HG03575 (cell line): ENCODE data around the gene FBXO44.
"Not testable (repeated sequence)": the region's sequence is repeated elsewhere in the genome, so short reads cannot be mapped to it uniquely, and the experiment has no call there.

ENCODE experiments used
- ATAC-seq: cut with Tn5 transposase; IDR thresholded peaks from one replicate; pipeline ENCODE4 v1.9.1; 2021; ENCODE audit not compliant: unreplicated experiment, insufficient number of reproducible peaks, low FRiP score; ENCODE audit errors: extremely low read depth

Gene FBXO44

GRCh38 chr1:11634365-11635192, 20.1 kb upstream of the FBXO44 start:
- no peak for ATAC-seq

- no peak for ATAC-seq
Measured at GRCh38 chr1:11638121-11638520, 16.6 kb upstream of the FBXO44 start.

- no peak for ATAC-seq
Measured at GRCh38 chr1:11639372-11639771, 15.3 kb upstream of the FBXO44 start.

DNA sequence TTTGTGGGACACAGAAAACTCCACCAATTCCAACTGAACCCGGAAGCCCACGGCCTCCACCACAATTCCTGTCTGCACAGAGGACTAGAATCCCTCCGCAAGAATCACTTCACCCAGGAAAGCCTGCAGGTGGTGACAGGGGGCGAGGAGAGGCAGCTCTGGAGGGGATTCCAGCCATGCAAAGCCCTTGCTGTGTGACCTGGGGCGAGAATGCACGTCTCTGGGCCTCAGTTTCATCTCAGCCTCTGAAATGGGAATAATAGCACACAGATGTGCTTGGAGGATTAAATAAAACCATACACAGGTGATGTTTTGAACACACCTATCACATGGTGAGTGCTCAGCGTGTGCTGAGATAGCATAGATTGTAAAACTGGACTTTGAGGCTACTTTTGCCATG, 14.6 kb upstream of the FBXO44 start:
- ATAC-seq: no peak

- ATAC-seq: no peak
Measured at GRCh38 chr1:11640944-11641343, 13.7 kb upstream of the FBXO44 start.

DNA sequence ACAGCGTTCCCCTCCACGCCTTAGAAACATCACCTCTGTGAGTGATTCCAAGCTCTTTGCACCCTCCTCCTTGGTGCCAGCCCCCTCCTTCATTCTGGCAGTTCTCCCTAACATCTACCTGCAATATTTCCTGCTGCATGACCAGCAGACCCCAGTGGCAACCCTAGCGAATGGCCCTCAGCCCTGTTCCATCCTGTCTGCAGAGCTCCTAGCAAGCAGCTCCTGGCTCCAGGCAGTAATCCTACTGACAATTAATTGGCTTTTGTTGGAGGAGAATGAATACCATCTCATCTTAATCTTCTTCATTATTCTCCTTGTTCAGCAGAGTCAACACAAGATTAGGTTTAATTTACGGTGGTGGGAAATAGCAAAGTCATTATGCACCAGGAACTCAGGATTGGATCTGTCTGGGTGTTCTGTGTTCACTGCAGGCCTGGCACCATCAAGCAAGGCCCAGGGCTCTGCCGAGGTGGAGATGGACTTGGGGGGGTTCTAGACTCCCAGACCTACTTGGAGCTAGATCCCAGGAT, 12.8 kb upstream of the FBXO44 start:
- no peak for ATAC-seq

DNA sequence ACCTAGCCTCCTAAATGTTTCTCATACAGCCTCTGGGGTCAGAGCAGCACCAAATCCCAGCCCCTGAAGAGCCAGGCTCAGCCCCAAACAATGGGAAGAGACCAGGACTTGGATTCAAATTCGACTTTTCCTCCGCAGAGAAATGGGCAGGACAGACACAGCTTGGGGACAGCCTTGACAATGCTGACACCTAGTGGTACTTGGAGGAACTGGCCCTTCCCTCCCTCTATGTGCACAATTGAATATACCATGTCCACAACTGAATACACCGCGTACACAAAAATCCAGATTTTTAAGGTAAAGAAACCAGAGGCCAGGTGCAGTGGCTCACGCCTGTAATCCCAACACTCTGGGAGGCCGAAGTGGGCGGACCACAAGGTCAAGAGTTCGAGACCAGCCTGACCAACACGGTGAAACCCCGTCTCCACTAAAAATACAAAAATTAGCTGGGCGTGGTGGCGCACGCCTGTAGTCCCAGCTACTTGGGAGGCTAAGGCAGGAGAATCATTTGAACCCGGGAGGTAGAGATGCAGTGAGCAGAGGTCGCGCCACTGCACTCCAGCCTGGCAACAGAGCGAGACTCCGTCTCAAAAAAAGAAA, 12.2 kb upstream of the FBXO44 start:
- not testable (repeated sequence) for ATAC-seq

DNA sequence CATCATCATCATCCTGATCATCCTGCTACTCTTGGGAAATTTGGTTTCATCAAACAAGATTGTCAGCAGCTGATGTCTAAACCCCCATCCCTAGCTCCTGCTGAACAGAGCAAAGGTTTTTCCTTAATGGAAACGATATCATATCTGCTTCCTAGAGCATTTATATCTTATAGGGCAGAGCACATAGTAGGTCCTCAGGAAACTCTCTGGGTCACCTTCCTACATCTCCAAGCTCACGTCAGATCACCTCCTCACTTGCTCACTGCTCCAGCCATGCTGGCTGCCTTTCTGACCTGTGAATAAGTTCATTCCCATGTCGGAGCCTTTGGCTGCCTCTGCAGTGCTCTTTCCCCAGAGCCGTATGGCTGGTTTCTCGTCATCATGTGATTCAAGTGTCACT, 10.9 kb upstream of the FBXO44 start:
- no peak for ATAC-seq

DNA sequence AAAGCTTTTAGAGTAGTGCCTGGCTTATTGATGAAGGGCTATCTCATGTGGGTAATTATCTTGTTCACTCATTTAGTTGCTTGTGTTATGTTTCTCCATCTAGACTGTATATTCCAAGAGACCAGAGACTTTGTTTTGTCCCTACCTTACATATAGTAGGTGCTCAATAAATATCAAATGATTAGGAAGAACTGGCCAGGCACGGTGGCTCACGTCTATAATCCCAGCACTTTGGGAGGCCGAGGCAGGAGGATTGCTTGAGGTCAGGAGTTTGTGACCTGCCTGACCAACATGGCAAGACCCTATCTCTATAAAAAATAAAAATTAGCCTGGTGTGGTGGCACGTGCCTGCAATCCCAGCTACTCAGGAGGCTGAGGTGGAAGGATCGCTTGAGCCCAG, 9.4 kb upstream of the FBXO44 start:
- no peak for ATAC-seq

DNA sequence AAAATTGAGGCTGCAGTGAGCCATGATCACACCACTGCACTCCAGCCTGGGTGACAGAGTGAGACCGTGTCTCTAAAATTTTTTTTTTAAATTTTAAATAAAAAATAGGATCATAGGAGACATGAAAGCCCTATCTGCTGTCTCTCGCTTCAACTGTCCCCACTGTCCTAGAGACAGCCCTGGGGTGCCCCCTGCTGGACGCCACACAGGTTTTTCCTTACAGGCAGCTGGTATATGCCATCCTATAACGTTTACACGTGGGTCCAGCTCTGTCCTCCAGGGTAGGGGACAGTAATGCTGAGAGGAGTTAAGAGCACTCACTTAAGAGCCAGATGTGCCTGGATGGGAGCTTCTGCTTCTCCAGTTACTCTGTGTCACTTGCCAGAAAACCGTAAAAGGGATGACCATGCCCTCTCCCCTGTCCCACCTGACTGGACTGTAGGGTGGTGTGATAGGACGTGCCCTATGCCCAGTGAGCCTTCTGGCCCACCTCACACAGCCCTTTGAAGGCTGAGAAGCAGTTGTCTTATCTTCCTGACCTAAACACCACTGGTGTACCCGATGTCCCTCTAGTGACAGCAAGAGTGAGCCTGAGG, 8.9 kb upstream of the FBXO44 start:
- no peak for ATAC-seq

DNA sequence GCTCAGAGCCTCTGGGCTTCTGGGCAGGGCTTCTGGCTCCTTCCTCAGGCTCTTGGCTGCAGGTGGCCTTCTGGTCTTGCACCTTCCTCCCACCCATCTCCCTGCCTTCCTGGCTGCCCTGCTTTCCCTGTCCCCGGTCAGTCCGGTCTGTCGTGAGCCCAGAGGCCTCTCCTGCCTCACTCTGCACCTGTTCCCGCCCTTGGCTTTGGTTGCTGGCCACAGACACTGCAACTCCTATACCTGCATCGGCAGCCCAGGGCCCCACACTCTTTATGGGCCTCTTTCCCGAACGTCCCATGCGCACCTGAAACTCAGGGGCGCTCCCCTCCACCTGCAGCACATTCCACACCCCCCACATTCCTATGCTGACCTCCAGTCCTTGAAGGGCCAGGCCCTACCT, 8.4 kb upstream of the FBXO44 start:
- no peak for ATAC-seq

DNA sequence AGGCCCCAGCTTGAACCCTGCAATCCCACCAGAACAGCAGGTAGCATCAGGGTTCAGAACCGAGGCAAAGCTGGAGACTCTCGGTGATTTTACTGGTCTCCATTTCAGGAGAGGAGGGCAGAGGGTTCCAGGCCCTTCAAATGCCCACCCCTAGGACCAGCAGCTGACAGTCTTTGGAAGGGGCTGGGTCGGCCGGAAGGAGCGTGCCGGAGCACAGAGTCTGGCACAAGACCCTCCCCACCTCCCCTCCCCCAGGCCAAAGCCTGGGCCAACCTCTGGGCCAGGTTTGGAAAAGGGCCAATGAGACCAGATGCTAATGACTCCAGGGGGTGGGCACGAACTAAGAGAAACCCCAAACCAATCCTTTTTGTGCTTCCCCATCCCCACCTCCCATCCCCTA, 7.3 kb upstream of the FBXO44 start:
- ATAC-seq: no peak

DNA sequence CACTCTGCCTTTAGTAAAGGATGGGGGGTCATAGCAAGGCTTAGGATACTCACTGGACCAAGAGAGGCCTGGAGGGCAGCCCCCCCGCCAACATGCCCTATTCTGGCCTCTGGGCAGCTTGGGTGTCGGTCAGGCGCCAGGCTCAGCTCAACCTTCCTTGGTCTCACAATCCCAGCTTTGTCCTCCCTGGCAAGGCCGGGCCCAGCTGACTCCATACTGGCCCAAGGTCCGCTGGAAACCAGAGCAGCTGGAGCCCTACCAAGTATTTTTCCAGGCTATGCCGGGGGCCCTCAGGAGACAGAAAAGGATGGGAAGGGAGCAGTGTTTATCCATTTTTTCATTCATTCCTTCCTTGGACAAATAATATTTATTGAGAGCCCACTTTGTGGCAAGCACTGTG, 6.6 kb upstream of the FBXO44 start:
- no peak for ATAC-seq

- ATAC-seq: no peak
Measured at GRCh38 chr1:11648732-11649158, 5.9 kb upstream of the FBXO44 start.

DNA sequence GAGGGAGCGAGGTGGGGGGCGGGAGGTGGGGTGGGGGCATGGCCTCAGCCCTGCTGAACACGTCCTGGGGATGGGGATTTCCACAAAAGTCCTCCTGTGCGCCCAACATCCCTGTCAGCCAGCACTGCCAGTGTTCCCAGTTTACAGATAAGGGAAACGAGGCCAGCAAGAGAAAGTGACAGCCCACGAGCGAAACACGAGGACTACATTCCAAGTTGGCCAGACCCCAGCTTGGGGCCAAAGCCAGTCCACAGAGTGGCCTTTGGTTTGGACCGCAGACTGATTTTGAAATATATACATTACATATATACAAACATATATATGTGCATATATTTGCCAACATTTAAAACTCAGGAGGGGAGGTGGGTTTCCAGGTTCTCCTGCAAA, 5.4 kb upstream of the FBXO44 start:
- ATAC-seq: no peak

- ATAC-seq: no peak
Measured at GRCh38 chr1:11649624-11650330, 4.9 kb upstream of the FBXO44 start.

- ATAC-seq: no peak
Measured at GRCh38 chr1:11650331-11650991, 4.2 kb upstream of the FBXO44 start.

DNA sequence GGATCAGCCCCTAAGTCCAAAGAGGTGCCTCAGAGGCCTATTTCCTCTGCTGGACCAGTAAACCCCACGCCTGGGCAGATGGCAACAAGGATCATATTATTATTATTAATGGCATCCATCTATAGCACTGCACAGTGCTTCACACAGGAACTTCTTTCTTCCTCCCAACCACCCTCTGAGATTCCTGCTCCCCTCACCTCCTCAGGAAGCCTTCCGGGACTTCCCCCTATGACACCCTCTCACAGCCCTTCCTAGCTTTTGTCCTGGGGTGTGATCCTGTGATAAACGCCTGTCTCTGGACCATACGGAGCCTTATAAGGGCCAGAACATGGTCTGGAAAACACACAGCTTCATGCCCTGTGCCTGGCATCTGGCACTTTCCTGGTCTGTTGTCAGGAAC, 3.7 kb upstream of the FBXO44 start:
- ATAC-seq: no peak

GRCh38 chr1:11652203-11652780, 2.4 kb upstream of the FBXO44 start:
- no peak for ATAC-seq
